ENCODE measurements around the gene ARL5A. TPM values are rescaled to one million over a fixed set of nuclear protein-coding genes. Genes with fewer than 3 reads are reported as not detected.

ARL5A gene
- polyA plus RNA-seq, 2 donors = 8.5 to 17.2 TPM

DNA sequence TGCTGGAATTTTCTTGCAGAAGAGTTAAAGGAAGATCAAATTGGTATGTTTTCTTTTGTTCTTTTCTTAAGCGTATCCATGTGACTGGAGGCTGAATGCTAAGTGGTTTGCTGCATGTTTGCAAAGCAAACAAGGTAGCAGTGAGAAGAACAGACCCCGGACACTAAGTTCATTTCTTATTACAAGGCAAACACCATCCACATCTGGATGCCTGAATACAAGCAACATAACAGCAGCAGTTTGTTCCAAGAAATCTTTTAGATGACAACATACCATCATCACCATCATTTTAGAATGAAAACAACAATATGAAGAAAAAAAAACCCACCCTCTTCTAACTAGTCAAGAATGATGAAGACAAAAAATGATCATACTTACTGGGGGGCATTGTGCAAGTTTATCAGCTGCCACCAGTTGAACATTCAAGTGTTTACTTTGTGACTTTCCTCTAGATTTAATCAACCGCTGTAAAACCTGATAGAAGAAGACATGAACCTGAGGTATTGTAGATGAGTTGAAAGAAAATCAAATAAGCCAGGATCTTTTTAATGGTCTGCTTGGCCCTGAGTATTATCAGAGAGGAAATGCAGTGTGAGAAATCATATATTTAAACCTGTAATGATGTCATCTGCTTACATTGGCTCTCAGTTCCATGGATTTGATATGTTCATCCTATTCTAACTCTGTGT lies 25.0 kb upstream of the ARL5A start:
- no peaks in the 10 kb centered on the region for H3K9me3 ChIP-seq (ENCODE audit: control insufficient read depth in 2 of 2, insufficient read depth in 1 of 2, low read depth in 1 of 2, low read length in 1 of 2)
- no peaks in the 10 kb centered on the region for H3K36me3 ChIP-seq (ENCODE audit: control insufficient read depth in 2 of 2, insufficient read depth in 2 of 2, low read length in 1 of 2)
- no peaks in the 10 kb centered on the region for H3K4me1 ChIP-seq (ENCODE audit: control insufficient read depth in 2 of 2, insufficient read depth in 2 of 2, low read length in 1 of 2)
- WGBS, 2 donors = 86 to 88% methylated on average over 3 of the region's 3 CpGs
- no peaks in the 10 kb centered on the region for H3K27me3 ChIP-seq (ENCODE audit: control insufficient read depth in 1 of 2, insufficient read depth in 2 of 2, low read length in 2 of 2)
- no peak overlapping the region for H3K4me3 ChIP-seq (ENCODE audit: low read depth in 1 of 2, low read length in 2 of 2)
- H3K27ac ChIP-seq (ENCODE audit: low read depth in 2 of 2, low read length in 1 of 2) = no peak overlapping the region

DNA sequence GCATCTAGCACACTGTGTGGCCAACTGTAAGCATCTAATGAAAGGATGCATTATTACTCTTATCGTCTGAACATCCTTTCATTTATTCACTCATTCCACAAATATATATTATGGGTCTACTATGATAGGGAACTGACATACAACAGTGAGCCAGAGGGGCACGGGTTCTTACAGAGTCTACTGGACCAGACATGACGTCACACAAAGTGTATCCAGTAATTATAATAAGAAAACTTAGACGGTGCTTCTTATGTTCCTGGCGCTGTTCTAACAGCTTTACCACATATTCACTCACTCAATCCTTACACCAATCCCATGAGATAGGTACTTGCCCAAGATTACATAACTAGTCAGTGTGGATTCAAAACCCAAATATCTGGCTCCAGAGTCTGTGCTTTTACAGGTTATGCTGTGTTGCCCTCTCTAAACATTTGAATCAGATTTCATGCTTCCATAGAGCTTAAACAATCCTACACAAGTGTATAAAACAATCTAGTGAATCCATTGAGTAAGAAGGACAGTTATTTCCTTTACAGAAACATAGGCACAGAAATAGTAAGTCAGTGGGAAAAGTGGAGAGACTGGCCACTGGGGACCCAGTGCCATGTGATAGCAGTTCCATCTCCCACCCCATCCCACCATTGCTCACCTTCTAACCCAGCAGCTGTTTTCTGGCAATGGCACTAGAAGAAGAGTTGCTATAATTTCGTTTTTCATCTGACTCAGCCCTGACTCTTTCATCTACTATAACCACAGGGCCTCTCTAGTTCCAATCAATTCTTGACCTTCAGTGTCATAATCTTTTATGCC lies 24.2 kb upstream of the ARL5A start:
- Histone ChIP-seq H3K27ac (ENCODE audit: low read depth in 2 of 2, low read length in 1 of 2) (no peak overlapping the region), H3K4me3 (ENCODE audit: low read depth in 1 of 2, low read length in 2 of 2) (no peak overlapping the region), H3K4me1 (ENCODE audit: control insufficient read depth in 2 of 2, insufficient read depth in 2 of 2, low read length in 1 of 2) (no peaks in the 10 kb centered on the region), H3K27me3 (ENCODE audit: control insufficient read depth in 1 of 2, insufficient read depth in 2 of 2, low read length in 2 of 2) (no peaks in the 10 kb centered on the region), H3K9me3 (ENCODE audit: control insufficient read depth in 2 of 2, insufficient read depth in 1 of 2, low read depth in 1 of 2, low read length in 1 of 2) (no peaks in the 10 kb centered on the region), H3K36me3 (ENCODE audit: control insufficient read depth in 2 of 2, insufficient read depth in 2 of 2, low read length in 1 of 2) (no peaks in the 10 kb centered on the region)
- WGBS, 2 donors = 79 to 83% methylated on average over 6 of the region's 6 CpGs

DNA sequence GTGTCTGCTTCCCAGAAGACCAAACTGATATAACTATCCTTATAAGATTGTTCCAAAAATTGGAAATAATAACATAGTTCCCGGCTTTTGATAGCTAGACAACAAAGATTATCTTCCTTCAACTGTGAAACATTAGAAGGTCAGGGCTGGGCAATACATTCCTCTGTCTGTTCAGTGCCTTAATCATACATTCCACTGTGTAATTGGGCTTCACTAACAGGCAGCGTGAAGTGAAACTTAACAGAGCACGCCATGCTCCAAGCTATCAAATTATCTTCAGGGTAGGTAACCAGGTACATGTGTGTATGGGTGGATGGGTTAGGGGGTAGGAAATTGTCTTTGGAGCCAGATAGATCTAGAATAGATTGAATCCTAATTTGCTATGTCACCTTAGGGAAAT lies 23.5 kb upstream of the ARL5A start:
- 79 to 90% methylated on average over 3 of the region's 3 CpGs for WGBS, 2 donors
- Histone ChIP-seq H3K4me3 (ENCODE audit: low read depth in 1 of 2, low read length in 2 of 2) (no peak overlapping the region), H3K9me3 (ENCODE audit: control insufficient read depth in 2 of 2, insufficient read depth in 1 of 2, low read depth in 1 of 2, low read length in 1 of 2) (no peaks in the 10 kb centered on the region), H3K27me3 (ENCODE audit: control insufficient read depth in 1 of 2, insufficient read depth in 2 of 2, low read length in 2 of 2) (no peaks in the 10 kb centered on the region), H3K27ac (ENCODE audit: low read depth in 2 of 2, low read length in 1 of 2) (no peak overlapping the region), H3K36me3 (ENCODE audit: control insufficient read depth in 2 of 2, insufficient read depth in 2 of 2, low read length in 1 of 2) (no peaks in the 10 kb centered on the region), H3K4me1 (ENCODE audit: control insufficient read depth in 2 of 2, insufficient read depth in 2 of 2, low read length in 1 of 2) (no peaks in the 10 kb centered on the region)

DNA sequence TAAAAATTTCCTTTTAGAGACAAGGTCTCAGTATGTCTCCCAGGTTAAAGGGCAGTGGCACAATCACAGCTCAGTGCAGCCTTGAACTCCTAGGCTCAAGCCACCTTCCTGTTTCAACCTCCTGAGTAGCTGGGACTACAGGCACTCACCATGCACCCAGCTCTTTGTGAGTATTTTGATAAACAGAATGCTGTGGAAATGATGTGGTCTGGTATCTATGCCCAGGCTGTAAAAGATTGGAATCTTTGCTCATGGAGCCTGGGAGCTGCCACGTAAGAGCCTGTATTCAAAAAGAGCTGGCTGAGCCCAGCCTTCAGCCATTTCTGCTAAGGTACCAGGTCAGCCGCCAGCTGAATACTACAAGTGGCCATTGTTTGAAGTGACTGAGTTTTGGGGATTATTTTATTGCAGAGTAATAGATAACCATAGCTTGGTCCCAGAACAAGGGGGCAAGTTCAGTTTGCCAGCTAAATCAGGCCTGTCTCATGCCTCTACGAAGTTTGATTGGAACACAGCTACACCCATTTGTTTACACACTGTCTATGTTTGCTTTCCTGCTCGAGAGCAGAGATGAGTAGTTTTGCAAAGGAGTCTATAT lies 21.3 kb upstream of the ARL5A start:
- no peak overlapping the region for H3K27ac ChIP-seq (ENCODE audit: low read depth in 2 of 2, low read length in 1 of 2)
- 71 to 73% methylated on average over 4 of the region's 4 CpGs for WGBS, 2 donors
- H3K4me3 ChIP-seq (ENCODE audit: low read depth in 1 of 2, low read length in 2 of 2) = no peak overlapping the region

DNA sequence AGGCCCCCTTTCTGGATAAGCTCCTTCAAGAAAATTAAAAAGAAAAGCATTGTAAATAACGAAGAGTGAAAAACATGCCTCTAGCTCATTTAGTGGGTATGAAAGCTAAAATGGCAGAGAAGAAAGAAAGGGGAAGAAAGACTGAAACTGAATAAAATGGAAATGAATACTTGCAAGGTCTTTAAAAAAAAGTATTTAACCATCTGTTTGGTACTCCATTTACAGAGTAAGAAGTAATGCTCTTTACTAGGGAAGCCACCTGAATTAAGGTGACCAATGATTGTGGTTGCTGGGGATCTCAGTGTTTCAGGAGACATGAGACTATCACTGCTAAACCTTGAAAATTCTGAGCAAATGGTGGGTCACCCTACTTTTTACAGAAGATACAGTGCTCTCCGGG lies 17.7 kb upstream of the ARL5A start:
- Histone ChIP-seq H3K4me3 (ENCODE audit: low read depth in 1 of 2, low read length in 2 of 2) (no peak overlapping the region), H3K36me3 (ENCODE audit: control insufficient read depth in 2 of 2, insufficient read depth in 2 of 2, low read length in 1 of 2) (no peaks in the 10 kb centered on the region), H3K27ac (ENCODE audit: low read depth in 2 of 2, low read length in 1 of 2) (no peak overlapping the region), H3K9me3 (ENCODE audit: control insufficient read depth in 2 of 2, insufficient read depth in 1 of 2, low read depth in 1 of 2, low read length in 1 of 2) (no peaks in the 10 kb centered on the region), H3K4me1 (ENCODE audit: control insufficient read depth in 2 of 2, insufficient read depth in 2 of 2, low read length in 1 of 2) (no peaks in the 10 kb centered on the region), H3K27me3 (ENCODE audit: control insufficient read depth in 1 of 2, insufficient read depth in 2 of 2, low read length in 2 of 2) (no peaks in the 10 kb centered on the region)
- 95 to 99% methylated on average over 2 of the region's 2 CpGs for WGBS, 2 donors

More for the DNA sequence above, 21.3 kb upstream of the ARL5A start:
- Histone ChIP-seq H3K36me3 (ENCODE audit: control insufficient read depth in 2 of 2, insufficient read depth in 2 of 2, low read length in 1 of 2) (no peaks in the 10 kb centered on the region), H3K27me3 (ENCODE audit: control insufficient read depth in 1 of 2, insufficient read depth in 2 of 2, low read length in 2 of 2) (no peaks in the 10 kb centered on the region), H3K4me1 (ENCODE audit: control insufficient read depth in 2 of 2, insufficient read depth in 2 of 2, low read length in 1 of 2) (no peaks in the 10 kb centered on the region), H3K9me3 (ENCODE audit: control insufficient read depth in 2 of 2, insufficient read depth in 1 of 2, low read depth in 1 of 2, low read length in 1 of 2) (no peaks in the 10 kb centered on the region)

DNA sequence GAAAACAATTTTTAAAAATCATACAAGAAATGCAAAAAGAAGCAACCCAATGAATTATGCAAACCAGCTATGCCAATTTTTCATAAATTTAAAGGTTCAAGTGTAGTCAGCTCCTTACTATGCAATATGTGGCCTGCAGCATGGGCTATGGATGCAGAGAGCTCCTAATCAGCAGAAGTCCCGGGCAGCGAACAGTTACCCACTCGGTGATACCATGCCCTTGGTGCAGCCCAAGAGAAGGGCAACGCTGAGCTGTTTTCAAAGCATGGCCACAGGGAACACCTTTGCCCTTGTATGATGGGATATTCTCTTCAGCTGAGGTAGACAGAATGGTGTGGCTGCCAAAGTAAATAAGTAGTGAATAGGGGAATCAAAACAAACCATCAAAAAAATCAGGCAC lies 17.3 kb upstream of the ARL5A start:
- H3K4me3 ChIP-seq (ENCODE audit: low read depth in 1 of 2, low read length in 2 of 2) = no peak overlapping the region
- no peaks in the 10 kb centered on the region for H3K36me3 ChIP-seq (ENCODE audit: control insufficient read depth in 2 of 2, insufficient read depth in 2 of 2, low read length in 1 of 2)
- no peaks in the 10 kb centered on the region for H3K9me3 ChIP-seq (ENCODE audit: control insufficient read depth in 2 of 2, insufficient read depth in 1 of 2, low read depth in 1 of 2, low read length in 1 of 2)
- no peaks in the 10 kb centered on the region for H3K4me1 ChIP-seq (ENCODE audit: control insufficient read depth in 2 of 2, insufficient read depth in 2 of 2, low read length in 1 of 2)
- H3K27ac ChIP-seq (ENCODE audit: low read depth in 2 of 2, low read length in 1 of 2) = no peak overlapping the region
- 83 to 88% methylated on average over 4 of the region's 4 CpGs for WGBS, 2 donors
- no peaks in the 10 kb centered on the region for H3K27me3 ChIP-seq (ENCODE audit: control insufficient read depth in 1 of 2, insufficient read depth in 2 of 2, low read length in 2 of 2)

DNA sequence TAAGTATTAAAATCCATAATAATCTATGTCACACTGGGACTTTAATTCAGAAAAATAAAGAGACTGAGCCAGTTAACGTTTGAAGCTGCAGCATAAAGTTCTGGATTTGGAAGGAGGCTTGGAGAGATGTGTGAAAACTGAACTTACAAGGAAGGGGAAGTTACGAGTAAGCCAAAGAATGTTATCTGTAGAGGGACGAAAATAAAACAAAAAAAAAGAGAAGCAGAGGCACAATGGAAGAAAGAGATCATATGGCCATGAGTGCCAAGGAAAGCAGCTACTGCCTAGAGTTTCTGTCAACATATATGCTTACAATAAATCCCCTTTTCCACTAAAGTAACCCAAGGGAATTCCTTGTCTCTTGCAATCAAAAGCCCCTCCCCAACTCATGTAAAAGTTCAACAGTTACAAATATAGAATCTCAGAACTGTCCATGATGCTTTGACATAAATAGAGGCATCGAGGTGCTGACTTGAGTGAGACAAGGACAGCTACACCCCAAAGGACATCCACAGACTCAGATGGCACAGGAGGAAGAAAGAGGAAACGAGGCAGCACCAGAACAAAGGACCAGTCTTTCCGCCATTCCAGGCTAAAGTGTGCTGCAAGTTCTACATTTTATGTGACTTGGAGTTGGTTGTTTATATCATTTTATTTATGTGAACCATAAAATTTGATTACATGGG lies 16.1 kb upstream of the ARL5A start:
- Histone ChIP-seq H3K27me3 (ENCODE audit: control insufficient read depth in 1 of 2, insufficient read depth in 2 of 2, low read length in 2 of 2) (no peaks in the 10 kb centered on the region), H3K27ac (ENCODE audit: low read depth in 2 of 2, low read length in 1 of 2) (no peak overlapping the region), H3K36me3 (ENCODE audit: control insufficient read depth in 2 of 2, insufficient read depth in 2 of 2, low read length in 1 of 2) (no peaks in the 10 kb centered on the region), H3K4me1 (ENCODE audit: control insufficient read depth in 2 of 2, insufficient read depth in 2 of 2, low read length in 1 of 2) (no peaks in the 10 kb centered on the region), H3K4me3 (ENCODE audit: low read depth in 1 of 2, low read length in 2 of 2) (no peak overlapping the region), H3K9me3 (ENCODE audit: control insufficient read depth in 2 of 2, insufficient read depth in 1 of 2, low read depth in 1 of 2, low read length in 1 of 2) (no peaks in the 10 kb centered on the region)
- WGBS, 2 donors = 72 to 73% methylated on average over 6 of the region's 6 CpGs

DNA sequence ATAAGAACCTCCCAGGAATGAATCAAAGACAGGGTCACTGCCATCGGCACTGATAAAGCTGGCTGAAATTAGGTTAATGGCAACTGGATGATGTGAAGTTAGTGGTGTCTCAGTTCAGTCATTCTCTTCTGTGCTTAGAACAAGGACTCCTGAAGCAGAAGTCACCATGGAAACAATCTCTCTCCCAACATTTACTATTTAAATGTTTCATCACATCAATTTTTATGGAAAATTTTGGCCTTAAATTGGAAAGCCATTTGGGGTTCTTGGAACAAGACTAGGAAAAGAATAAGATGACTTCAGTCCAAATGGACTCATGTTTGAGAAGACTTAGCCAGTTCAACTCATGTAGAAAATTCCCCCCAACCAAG lies 15.5 kb upstream of the ARL5A start:
- H3K9me3 ChIP-seq (ENCODE audit: control insufficient read depth in 2 of 2, insufficient read depth in 1 of 2, low read depth in 1 of 2, low read length in 1 of 2) = no peaks in the 10 kb centered on the region
- H3K4me1 ChIP-seq (ENCODE audit: control insufficient read depth in 2 of 2, insufficient read depth in 2 of 2, low read length in 1 of 2) = no peaks in the 10 kb centered on the region
- WGBS, 2 donors = 89 to 92% methylated on average over 1 of the region's 1 CpG
- H3K36me3 ChIP-seq (ENCODE audit: control insufficient read depth in 2 of 2, insufficient read depth in 2 of 2, low read length in 1 of 2) = no peaks in the 10 kb centered on the region
- no peak overlapping the region for H3K27ac ChIP-seq (ENCODE audit: low read depth in 2 of 2, low read length in 1 of 2)
- H3K4me3 ChIP-seq (ENCODE audit: low read depth in 1 of 2, low read length in 2 of 2) = no peak overlapping the region
- H3K27me3 ChIP-seq (ENCODE audit: control insufficient read depth in 1 of 2, insufficient read depth in 2 of 2, low read length in 2 of 2) = no peaks in the 10 kb centered on the region

DNA sequence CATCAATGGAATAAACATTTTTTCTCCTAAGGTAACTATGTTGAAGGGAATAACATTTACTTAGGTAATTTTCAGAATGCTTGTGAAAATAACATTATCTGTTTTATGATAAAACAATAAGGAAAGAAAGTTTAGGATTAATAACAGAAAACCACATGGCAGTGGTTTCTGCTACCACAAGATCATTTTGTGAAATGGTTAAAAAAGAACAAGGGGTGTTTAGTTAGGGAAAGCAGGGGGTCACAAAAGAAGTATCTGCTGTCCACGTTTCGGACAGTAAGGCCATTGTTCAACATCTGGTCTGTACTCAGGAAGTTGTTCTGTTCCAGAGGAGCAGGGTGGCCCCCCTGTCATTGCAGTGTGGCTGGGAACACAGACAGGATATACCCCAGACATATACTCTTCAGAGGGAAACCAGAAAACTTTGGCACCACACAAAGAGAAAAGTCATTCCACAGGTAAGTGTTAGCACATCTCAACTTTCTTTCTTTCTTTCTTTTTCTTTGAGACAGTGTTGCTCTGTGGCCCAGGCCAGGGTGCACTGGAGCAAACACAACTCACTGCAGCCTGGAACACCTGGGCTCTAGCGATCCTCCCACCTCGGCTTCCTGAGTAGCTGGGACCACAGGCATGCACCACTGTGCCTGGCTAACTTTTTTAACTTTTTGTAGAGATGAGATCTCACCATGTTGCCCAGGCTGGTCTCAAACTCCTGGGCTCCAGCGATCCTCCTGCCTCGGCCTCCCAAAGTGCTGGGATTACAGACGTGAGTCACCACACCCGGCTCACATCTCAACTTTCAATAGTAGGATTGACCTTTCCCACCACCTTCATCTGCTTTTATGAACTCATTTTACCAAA lies 14.8 kb upstream of the ARL5A start:
- Histone ChIP-seq H3K27me3 (ENCODE audit: control insufficient read depth in 1 of 2, insufficient read depth in 2 of 2, low read length in 2 of 2) (no peaks in the 10 kb centered on the region), H3K9me3 (ENCODE audit: control insufficient read depth in 2 of 2, insufficient read depth in 1 of 2, low read depth in 1 of 2, low read length in 1 of 2) (no peaks in the 10 kb centered on the region), H3K4me1 (ENCODE audit: control insufficient read depth in 2 of 2, insufficient read depth in 2 of 2, low read length in 1 of 2) (no peaks in the 10 kb centered on the region), H3K27ac (ENCODE audit: low read depth in 2 of 2, low read length in 1 of 2) (no peak overlapping the region), H3K4me3 (ENCODE audit: low read depth in 1 of 2, low read length in 2 of 2) (no peak overlapping the region), H3K36me3 (ENCODE audit: control insufficient read depth in 2 of 2, insufficient read depth in 2 of 2, low read length in 1 of 2) (no peaks in the 10 kb centered on the region)
- 73 to 80% methylated on average over 8 of the region's 8 CpGs for WGBS, 2 donors

Measured in esophagus (tissue), 2 donors.